GM12878 (cell line): ENCODE results near the gene CCDC28B. TPM values are rescaled to one million over a fixed set of nuclear protein-coding genes. Genes with fewer than 3 reads are reported as not detected.

ENCODE experiments used
- CBFB ChIP-seq: IDR thresholded peaks from 2 replicates; pipeline ENCODE4 v1.6.1; 2016; ENCODE audit warnings: antibody characterized with exemption, low read depth
- CHD4 ChIP-seq: fragments of 200-600 bp; sonication (generic); IDR thresholded peaks from 2 replicates; pipeline ENCODE4 v1.6.1; 2016; ENCODE audit warnings: mild to moderate bottlenecking
- GATAD2B ChIP-seq: fragments of 450-650 bp; conservative IDR thresholded peaks from 2 replicates; pipeline ENCODE4 v1.6.1; 2017; ENCODE audit warnings: low read depth, mild to moderate bottlenecking, moderate library complexity
- IRF4 ChIP-seq: IDR thresholded peaks from 2 replicates; pipeline ENCODE4 v1.6.1; 2011; ENCODE audit warnings: low read depth, low read length
- NBN ChIP-seq: fragments of 450-650 bp; IDR thresholded peaks from 2 replicates; pipeline ENCODE4 v1.6.1; 2016
- NFIC ChIP-seq: IDR thresholded peaks from 2 replicates; pipeline ENCODE4 v1.6.1; 2012; ENCODE audit warnings: low read depth, mild to moderate bottlenecking, inconsistent platforms, low read length, moderate library complexity
- NR2F1 ChIP-seq: fragments of 450-650 bp; conservative IDR thresholded peaks from 2 replicates; pipeline ENCODE4 v1.6.1; 2017; ENCODE audit warnings: mild to moderate bottlenecking
- RBBP5 ChIP-seq: fragments of 200-600 bp; sonication (generic); conservative IDR thresholded peaks from 2 replicates; pipeline ENCODE4 v1.6.1; 2016
- RUNX3 ChIP-seq: IDR thresholded peaks from 2 replicates; pipeline ENCODE4 v1.6.1; 2012; ENCODE audit warnings: low read length, inconsistent platforms
- SIX5 ChIP-seq: IDR thresholded peaks from 2 replicates; pipeline ENCODE4 v1.6.1; 2011; ENCODE audit warnings: mild to moderate bottlenecking, low read depth, low read length, moderate library complexity; ENCODE audit not compliant: severe bottlenecking
- SMAD1 ChIP-seq: fragments of 450-650 bp; IDR thresholded peaks from 2 replicates; pipeline ENCODE4 v1.6.1; 2018; ENCODE audit warnings: mild to moderate bottlenecking, low read depth; ENCODE audit not compliant: partially characterized antibody
- SP1 ChIP-seq: IDR thresholded peaks from one replicate; pipeline ENCODE4 v1.6.1; 2011; ENCODE audit warnings: low read depth, low read length
- SREBF2 ChIP-seq: IDR thresholded peaks from 2 replicates; pipeline ENCODE4 v1.6.1; 2012; ENCODE audit warnings: mild to moderate bottlenecking, low read length
- STAT1 ChIP-seq: fragments of 450-650 bp; conservative IDR thresholded peaks from 2 replicates; pipeline ENCODE4 v1.6.1; 2014; ENCODE audit warnings: antibody characterized with exemption, mild to moderate bottlenecking
- STAT3 ChIP-seq: IDR thresholded peaks from 2 replicates; pipeline ENCODE4 v1.6.1; 2011; ENCODE audit warnings: low read depth, low read length, improper control_type of control experiment
- polyA plus RNA-seq, 11 experiments: library from polyadenylated mRNA; depleted of rRNA in 4 of 11; unstranded in 6 of 11; stranded (reverse) in 5 of 11; fragments of >200 nt; fragmentation: Nextera tagmentation in 4 of 11; fragmentation: Illumina TruSeq in 1 of 11; extraction: Ambion mirVana in 4 of 11; extraction: Trizol in 1 of 11; gene quantifications; 1 replicate in 1 of 11; 2 replicates in 10 of 11; pipeline versions ENCODE4 v1.2.1 to v1.2.3, GENCODE V29; 2011 to 2016; ENCODE audit warnings: inconsistent platforms in 2 of 11, missing spikeins in 2 of 11, low read depth in 1 of 11
- total RNA-seq, 4 experiments: library from RNA; depleted of rRNA in 3 of 4; stranded (reverse); fragments of >200 nt in 3 of 4; fragmentation: Illumina TruSeq in 1 of 4; extraction: Trizol in 1 of 4; gene quantifications; 2 replicates each; pipeline versions ENCODE4 v1.2.1 to v1.2.3, GENCODE V29; 2013 to 2021
- TF ChIP-seq, protein P1 (sequence below): fragments of 150-350 bp; IDR thresholded peaks from 2 replicates; pipeline ENCODE4 v1.6.1; 2014; ENCODE audit warnings: mild to moderate bottlenecking, low read depth, low read length

Gene CCDC28B
- total and polyA plus RNA-seq, 10 of the 15 experiments (the other 5 are each of a cell fraction or from before 2014, with no cell fraction given) = 10.5 to 135 (median 90.6) TPM

DNA sequence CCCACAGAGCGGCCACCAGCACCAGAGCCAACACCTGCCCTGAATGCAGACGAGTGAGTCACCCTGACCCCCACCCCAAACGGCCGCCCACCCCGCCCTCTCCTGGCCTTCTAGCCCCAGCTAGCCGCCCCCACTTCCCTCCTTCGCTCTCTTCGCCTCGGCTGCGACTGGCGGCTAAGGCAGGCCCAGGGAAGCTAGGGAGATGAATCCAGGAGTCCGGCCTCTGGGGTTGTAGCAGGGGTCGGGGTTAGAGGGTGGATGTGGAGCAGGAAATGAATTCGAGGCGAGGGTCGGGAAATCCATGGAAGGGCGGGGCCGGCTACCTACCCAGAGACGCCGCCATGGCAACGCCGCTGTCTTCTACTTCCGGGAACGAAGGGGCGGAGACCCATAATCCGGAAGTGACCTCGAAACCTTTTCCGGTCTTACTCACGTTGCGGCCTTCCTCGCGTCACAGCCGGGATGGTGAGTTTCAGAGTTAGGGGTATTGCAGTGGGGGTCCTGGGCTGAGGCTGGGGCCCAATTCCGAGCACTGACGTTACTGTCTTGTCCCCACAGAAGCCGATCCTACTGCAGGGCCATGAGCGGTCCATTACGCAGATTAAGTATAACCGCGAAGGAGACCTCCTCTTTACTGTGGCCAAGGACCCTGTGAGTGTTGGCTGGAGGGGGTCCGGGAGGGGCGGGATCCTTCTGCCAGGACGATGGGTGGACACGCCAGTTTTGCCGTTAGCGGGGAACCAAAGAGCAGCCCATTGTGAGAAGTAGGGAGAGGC lies 21.8 kb downstream of the CCDC28B start, which contains the start of the genes EIF3I and TMEM234 (continued):
- TF ChIP-seq RUNX3 (peak; percentile 41), SP1 (peak; percentile 47), SIX5 (peak; percentile 20), GATAD2B (0 out of 2 replicates have a peak, but pooled peaks have one; percentile 26), SMAD1 (peak; percentile 57), NBN (0 out of 2 replicates have a peak, but pooled peaks have one; percentile 66), SREBF2 (no peak), CHD4 (no peak), NR2F1 (peak; percentile 53; the same call in 1 of the 2 replicates), CBFB (no peak; the same call in 1 of the 2 replicates), NFIC (no peak), IRF4 (peak; percentile 32; the same call in 1 of the 2 replicates), STAT1 (0 out of 2 replicates have a peak, but pooled peaks have one; percentile 66), RBBP5 (no peak), STAT3 (no peak)
- TF ChIP-seq, protein P1, sequence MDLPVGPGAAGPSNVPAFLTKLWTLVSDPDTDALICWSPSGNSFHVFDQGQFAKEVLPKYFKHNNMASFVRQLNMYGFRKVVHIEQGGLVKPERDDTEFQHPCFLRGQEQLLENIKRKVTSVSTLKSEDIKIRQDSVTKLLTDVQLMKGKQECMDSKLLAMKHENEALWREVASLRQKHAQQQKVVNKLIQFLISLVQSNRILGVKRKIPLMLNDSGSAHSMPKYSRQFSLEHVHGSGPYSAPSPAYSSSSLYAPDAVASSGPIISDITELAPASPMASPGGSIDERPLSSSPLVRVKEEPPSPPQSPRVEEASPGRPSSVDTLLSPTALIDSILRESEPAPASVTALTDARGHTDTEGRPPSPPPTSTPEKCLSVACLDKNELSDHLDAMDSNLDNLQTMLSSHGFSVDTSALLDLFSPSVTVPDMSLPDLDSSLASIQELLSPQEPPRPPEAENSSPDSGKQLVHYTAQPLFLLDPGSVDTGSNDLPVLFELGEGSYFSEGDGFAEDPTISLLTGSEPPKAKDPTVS = 0 out of 2 replicates have a peak, but pooled peaks have one; percentile 16
- TF ChIP-seq, all 136 proteins: peak for 43
